Thoracic aorta (tissue), 2 donors: Measurements from ENCODE around the gene THRB. TPM values are rescaled to one million over a fixed set of nuclear protein-coding genes. Genes with fewer than 3 reads are reported as not detected.

Experiments
- ATAC-seq: fragments of 150-250 bp; one replicate; pipeline ENCODE4 v1.8.0; 2017; ENCODE audit warnings: low read depth; ENCODE audit not compliant: insufficient number of reproducible peaks, low FRiP score
- DNase-seq: peaks from one replicate; pipeline ENCODE4 v3.0.0-alpha.2; 2020; ENCODE audit warnings: low spot score
- H3K27ac ChIP-seq, 2 donors: fragments of 200-600 bp; sonication (generic); 1 replicate in 1 of 2; 2 replicates in 1 of 2; pipeline ENCODE4 v1.5.1; 2016; ENCODE audit warnings: mild to moderate bottlenecking in 2 of 2, moderate library complexity in 2 of 2
- H3K27me3 ChIP-seq: fragments of 200-600 bp; sonication (generic); replicated peaks from 2 replicates; pipeline ENCODE4 v1.6.0; 2016; ENCODE audit warnings: mild to moderate bottlenecking; ENCODE audit not compliant: insufficient read depth
- H3K36me3 ChIP-seq: fragments of 200-600 bp; sonication (generic); one replicate; pipeline ENCODE4 v1.5.1; 2016
- H3K4me1 ChIP-seq, 2 donors: fragments of 200-600 bp; sonication (generic); 1 replicate in 1 of 2; 2 replicates in 1 of 2; pipeline versions ENCODE4 v1.5.1 to v1.6.0; 2016; ENCODE audit warnings: low read depth in 2 of 2, mild to moderate bottlenecking in 1 of 2; ENCODE audit not compliant: control insufficient read depth in 1 of 2
- H3K4me3 ChIP-seq: fragments of 200-600 bp; sonication (generic); 2 replicates; pipeline ENCODE4 v1.5.1; 2016; ENCODE audit warnings: mild to moderate bottlenecking
- H3K9me3 ChIP-seq: fragments of 200-600 bp; sonication (generic); 2 replicates; pipeline ENCODE4 v1.5.1; 2016
- CTCF ChIP-seq: fragments of 200-600 bp; sonication (generic); IDR thresholded peaks from one replicate; pipeline ENCODE4 v1.5.1; 2019; ENCODE audit warnings: antibody characterized with exemption
- total RNA-seq, 2 donors: library from RNA; depleted of rRNA; stranded (reverse); fragments of >200 nt; gene quantifications; one replicate each; pipeline versions ENCODE4 v1.1.0 to v1.2.3, GENCODE V29; 2016

THRB gene
- total RNA-seq, 2 donors from 2014 or later: 40.3 to 65.6 TPM

- no peak for ATAC-seq
- H3K27ac ChIP-seq: peak overlapping the region in 1 of 2 donors; percentile 50
These were observed 354.9 kb downstream of the THRB start for GRCh38 chr3:24139463-24140412.

GRCh38 chr3:24138876-24139256, 355.8 kb downstream of the THRB start:
- H3K9me3 ChIP-seq: no peaks in the 10 kb centered on the region
- H3K27me3 ChIP-seq: no peaks in the 10 kb centered on the region
- H3K36me3 ChIP-seq: peaks cover 16% of the 10 kb centered on the region
- H3K4me3 ChIP-seq: no peak overlapping the region
- ATAC-seq (no peak), DNase-seq (no peak)
- TF ChIP-seq CTCF: no peak
- peak overlapping the region in 1 of 2 donors; percentile 50 for H3K27ac ChIP-seq
- peaks cover 3 to 49% of the 10 kb centered on the region in 2 donors for H3K4me1 ChIP-seq

More at GRCh38 chr3:24139463-24140412, 354.9 kb downstream of the THRB start:
- DNase-seq: no peak
- TF ChIP-seq CTCF: no peak
- H3K27me3 ChIP-seq: no peaks in the 10 kb centered on the region
- H3K9me3 ChIP-seq: no peaks in the 10 kb centered on the region
- no peak overlapping the region for H3K4me3 ChIP-seq
- peaks cover 3 to 54% of the 10 kb centered on the region in 2 donors for H3K4me1 ChIP-seq
- H3K36me3 ChIP-seq: peaks cover 16% of the 10 kb centered on the region

GRCh38 chr3:24137958-24138875, 356.4 kb downstream of the THRB start:
- no peak for TF ChIP-seq CTCF
- no peak for ATAC-seq
- DNase-seq: no peak
- Histone ChIP-seq H3K27me3 (no peaks in the 10 kb centered on the region), H3K36me3 (peaks cover 14% of the 10 kb centered on the region), H3K4me3 (no peak overlapping the region), H3K4me1 (peaks cover 3 to 49% of the 10 kb centered on the region in 2 donors), H3K9me3 (no peaks in the 10 kb centered on the region), H3K27ac (peak overlapping the region in 1 of 2 donors; percentile 50)

GRCh38 chr3:24137334-24137733, 357.3 kb downstream of the THRB start:
- no peaks in the 10 kb centered on the region for H3K9me3 ChIP-seq
- H3K4me3 ChIP-seq: no peak overlapping the region
- peak overlapping the region in 1 of 2 donors; percentile 50 for H3K27ac ChIP-seq
- H3K36me3 ChIP-seq: peaks cover 16% of the 10 kb centered on the region
- DNase-seq (no peak), ATAC-seq (no peak)
- TF ChIP-seq CTCF: no peak
- H3K4me1 ChIP-seq: peaks cover 3 to 49% of the 10 kb centered on the region in 2 donors
- H3K27me3 ChIP-seq: no peaks in the 10 kb centered on the region
